Measurements from ENCODE around the gene N4BP2. TPM values are rescaled to one million over a fixed set of nuclear protein-coding genes. Genes with fewer than 3 reads are reported as not detected.
A peak's percentile ranks its signal among the peaks of the same experiment; 100 is the strongest.

Gene N4BP2
- total RNA-seq, 1 donor from 2014 or later: 7.8 TPM

GRCh38 chr4:40192114-40193015 is 135.7 kb downstream of the N4BP2 start:
- DNase-seq (ENCODE audit: low read depth): no peak

DNA sequence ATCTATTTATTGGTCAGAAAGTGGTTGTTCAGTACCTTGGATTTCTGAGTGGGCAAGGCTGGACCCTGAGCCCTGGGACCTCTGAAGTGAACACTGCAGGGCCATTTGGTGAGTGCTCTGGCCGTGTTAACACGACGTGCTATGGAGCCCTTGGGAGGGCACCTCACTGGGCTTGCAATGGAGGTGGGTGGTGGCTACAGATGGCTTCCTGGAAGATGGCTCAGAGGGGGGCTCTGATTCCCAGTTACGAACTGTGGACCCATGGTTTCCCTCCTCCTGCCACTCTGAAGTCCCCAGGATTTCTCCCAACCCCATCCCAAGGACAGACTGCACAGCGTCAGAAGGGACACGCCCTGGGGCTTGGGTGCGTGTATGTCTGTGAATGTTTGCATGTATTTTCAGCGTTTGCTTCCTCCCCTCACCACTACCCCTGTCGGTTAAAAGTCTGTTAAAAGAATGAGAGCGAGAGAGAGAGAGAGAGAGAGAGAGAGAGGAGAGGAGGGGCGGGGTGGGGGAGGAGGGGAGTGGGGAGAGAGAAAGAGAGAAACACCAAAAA is 136.4 kb downstream of the N4BP2 start:
- no peak for DNase-seq (ENCODE audit: low read depth)

DNA sequence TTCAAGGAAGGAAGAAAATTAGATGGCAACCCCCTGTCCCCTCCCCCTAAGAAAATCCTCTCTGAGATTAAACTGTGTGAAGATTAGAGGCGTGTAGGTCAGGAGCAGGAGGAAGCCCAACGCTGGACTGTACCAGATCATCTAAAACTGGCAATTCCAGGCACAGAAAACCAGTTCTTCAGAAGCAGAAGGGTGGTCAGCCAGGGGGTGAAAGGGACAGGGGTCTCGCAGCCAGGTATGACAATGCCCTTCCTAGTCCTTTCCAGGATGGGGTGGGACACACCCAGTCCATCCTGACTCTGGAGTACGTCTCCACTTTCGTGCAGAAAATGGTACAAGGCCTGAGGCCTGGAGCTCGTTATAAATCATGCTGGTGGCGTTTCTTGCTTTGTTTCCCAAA is 136.9 kb downstream of the N4BP2 start:
- DNase-seq (ENCODE audit: low read depth): no peak

GRCh38 chr4:40194602-40195161 is 138.0 kb downstream of the N4BP2 start:
- DNase-seq (ENCODE audit: low read depth): peak; percentile 18

DNA sequence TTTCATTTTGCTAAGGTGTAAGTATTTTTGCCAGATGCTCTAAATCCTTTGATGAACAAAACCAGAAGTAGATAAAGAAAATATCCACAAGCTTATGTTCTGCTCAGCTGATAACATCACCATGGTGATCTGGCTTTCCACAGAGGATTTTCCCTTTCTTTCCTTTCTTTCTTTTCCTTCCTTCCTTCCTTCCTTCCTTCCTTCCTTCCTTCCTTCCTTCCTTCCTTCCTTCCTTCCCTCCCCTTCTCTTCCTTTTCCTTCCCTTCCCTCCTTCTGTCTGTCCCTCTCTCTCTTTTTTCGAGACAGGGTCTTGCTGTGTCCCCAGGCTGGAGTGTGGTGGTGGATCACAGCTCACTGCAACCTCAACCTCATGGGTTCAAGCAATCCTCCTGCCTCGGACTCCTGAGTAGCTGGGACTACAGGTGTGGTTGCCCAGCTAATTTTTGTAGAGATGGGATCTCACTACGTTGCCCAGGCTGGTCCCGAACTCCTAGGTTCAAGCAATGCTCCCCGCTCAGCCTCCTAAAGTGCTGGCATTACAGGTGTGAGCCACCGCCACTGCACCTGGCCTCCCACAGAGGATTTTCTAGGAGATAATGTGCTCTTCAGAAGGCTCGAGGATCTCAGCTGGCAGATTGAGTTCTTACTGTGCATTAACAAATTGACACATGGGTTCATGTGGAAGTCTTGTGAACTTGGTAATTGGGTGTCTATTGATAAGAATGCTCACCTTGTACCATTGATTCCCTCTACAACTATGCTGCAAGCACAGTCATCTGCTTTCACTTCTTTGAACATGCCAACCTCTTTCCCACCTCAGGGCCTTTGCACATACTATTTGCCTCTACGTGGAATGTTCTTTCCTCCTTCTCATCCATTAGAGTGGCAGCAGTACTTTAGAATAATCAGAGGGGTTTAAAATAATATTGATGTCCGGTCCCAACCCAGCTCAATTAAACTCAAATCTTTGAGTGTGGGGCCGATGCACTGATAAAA is 138.8 kb downstream of the N4BP2 start:
- DNase-seq (ENCODE audit: low read depth): no peak

DNA sequence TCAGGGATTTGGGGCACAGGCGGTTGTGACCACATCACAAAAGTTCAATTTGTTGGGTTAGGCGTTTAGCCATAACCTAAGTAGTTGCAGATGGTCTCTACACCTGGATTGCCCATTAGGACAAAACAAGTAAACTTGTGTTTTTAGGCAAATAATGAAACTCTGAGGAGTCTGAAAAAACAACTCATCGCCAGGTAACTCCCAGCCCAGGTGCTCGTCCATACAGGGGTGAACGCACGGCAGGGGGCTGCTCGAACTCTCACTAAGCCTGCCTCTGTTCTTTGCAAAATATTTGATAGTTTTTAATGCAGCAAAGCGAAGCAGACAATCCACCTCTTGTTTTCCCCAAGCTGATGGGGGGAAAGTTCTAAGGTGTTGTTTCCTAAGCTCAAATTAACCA is 139.6 kb downstream of the N4BP2 start:
- DNase-seq (ENCODE audit: low read depth): no peak

DNA sequence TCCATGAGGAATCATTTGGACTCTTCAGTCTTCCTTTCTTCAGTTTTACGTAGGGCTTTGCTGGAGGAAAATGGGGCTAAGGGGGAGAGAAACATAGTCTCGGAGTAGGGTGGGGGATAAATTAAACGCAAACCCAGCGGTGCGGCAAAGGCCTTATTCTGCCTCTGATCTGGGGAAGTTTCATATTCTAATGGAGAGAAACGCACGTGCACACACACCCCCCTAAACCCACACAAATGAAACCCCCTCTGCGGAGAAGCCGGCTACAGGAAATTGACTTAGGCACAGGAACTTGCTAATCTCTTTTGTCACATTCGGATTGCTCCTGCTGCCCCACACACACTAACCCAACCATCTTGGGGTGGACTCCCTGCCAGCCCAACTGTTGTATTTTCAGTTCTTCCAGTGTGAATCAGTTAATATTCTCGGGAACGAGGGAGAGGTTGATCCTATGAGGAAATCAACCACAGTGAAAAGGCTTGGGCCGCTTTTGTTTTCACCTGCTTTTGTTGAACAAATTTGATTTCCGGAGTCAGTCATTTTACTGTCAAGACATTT is 140.2 kb downstream of the N4BP2 start, which contains the start of gene RHOH:
Gene RHOH, plus strand, starts transcription at position 308 of the 558 bp plus-strand sequence. CDS start 46,356 bp downstream, outside the sequence.
- no peak for DNase-seq (ENCODE audit: low read depth)

DNA sequence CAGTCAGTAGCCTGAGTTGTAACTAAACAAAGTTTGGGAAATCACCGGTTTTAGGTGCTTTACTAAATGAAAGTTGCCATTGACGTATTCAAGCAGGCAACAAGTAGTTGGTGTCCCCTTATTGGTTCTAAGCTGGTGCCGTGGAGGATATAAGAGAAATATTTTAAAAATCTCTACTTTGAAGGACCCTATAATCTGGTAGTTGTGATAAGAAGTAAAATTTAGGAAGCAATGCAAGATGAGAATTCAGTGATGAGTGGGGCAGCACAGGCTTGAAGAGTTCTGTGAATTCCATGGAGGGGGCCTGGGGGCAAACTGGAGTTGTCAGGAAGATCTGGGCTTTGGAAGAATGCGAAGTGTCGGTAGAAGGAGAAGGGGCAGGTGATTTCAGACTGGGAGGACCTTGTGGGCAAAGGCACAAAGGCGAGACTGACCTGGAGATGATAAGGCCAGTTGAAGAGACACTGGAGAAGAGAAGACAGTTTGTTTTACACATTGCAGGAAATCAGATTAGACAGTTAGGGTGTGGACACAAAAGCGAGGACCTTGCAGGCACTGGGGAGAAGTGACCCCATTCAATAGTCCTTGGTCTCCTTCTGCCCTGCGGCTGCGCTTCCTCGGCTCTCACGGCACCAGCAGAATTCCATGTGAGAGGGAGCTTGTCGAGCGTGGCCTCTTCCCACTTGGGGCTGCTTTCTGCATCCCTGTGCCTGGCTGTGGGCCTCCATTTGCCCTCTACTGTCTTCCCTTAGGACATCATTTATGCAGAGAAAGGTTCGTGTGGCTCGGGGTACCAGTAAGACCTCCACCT is 141.4 kb downstream of the N4BP2 start:
- DNase-seq (ENCODE audit: low read depth): no peak

DNA sequence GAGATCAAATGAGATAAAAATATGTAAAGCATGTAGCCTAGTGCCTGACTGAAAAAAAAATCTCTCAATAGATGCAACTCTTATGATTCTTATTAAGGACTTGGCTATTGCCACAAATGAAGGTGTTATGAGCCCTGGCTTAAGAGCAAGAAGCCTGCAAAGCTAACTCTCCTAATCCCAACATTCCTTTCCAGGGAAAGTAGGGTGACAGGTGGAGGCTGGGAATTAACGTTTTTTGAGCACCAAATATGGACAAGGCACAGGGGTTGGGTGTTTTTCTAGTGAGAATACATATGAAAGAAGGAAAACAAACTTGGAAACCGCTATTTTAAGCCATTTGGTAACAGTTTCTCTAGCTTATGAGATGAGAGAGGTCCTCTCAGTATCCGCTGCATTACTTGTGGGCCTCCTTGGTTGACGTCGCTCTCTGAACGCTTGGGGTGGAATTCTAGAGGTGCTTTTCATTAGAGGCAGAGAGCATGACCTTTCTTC is 142.6 kb downstream of the N4BP2 start:
- no peak for DNase-seq (ENCODE audit: low read depth)

- peak; percentile 59 for DNase-seq (ENCODE audit: low read depth)
Observed at GRCh38 chr4:40199999-40200874, 143.6 kb downstream of the N4BP2 start.

DNA sequence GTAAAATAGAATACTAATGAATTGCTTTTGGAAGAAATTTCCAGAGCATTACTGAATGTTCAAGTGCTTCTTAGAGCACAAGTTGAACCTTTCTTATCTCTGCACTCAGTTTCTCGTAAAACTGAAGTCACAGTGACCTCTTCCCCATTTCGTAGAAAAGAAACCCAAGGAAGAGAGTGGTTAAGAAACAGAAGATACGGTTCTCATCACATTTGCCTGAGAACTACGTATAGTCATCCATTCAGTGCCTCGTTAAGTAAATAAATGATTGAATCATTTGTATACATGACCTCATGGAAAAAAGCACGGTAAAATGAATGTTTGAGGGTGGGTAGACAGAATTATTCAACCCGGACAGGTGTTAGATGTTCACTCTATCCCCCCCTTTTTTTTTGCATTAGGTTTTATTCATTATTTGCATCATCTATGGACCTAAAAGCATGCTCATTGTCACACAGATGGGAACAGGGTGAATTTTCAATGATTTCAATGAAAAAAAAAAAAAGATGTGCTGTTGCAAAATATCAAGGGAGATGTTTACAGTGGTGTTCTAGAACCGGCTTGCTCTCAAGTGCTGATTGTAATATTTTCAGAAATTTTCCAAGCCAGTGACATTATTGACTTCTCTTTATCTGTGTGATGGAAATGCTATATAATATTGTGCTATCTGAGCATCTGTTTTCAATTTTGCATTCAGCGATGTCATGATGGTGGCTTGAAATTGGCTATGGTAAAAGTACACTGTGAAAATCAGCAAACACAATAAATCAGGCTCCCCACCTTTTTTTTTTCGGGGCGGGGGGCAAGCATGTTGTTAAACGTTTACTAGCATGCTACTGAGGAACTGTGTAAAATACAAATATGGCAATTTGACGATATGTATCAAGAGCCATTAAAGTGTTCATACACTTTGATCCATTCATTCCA is 144.5 kb downstream of the N4BP2 start:
- no peak for DNase-seq (ENCODE audit: low read depth)

GRCh38 chr4:40201898-40202297 is 145.2 kb downstream of the N4BP2 start:
- DNase-seq (ENCODE audit: low read depth): no peak

DNA sequence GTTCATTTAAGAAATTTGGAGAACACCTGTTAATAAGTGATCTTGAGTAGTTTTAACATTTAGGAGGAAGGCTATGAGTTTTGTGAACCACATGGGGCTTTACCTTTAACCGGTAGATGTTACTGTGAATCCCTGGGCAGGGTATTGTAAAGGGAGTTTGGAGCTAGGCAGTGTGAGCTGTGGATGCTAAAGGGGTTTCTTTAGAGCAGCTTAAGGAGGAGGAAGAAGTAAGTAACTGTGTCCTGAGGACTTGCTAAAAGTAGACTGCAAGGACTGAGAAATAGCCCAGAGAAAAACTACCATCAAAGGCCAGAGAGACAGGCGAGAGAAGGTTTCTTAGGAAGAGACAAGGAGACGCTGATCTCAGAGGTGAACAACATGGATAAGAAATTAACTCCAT is 145.8 kb downstream of the N4BP2 start:
- no peak for DNase-seq (ENCODE audit: low read depth)

- no peak for DNase-seq (ENCODE audit: low read depth)
Observed at GRCh38 chr4:40204507-40205258, 148.0 kb downstream of the N4BP2 start.

- DNase-seq (ENCODE audit: low read depth): no peak
Observed at GRCh38 chr4:40205259-40206198, 148.9 kb downstream of the N4BP2 start.

GRCh38 chr4:40206426-40206825 is 149.8 kb downstream of the N4BP2 start:
- DNase-seq (ENCODE audit: low read depth): no peak

All from renal cortical epithelial cell (primary cell).